K562 (cell line): ENCODE results near the gene CRYBB1. TPM values are rescaled to one million over a fixed set of nuclear protein-coding genes. Genes with fewer than 3 reads are reported as not detected.

ENCODE experiments used
- BRCA1 ChIP-seq, 2 experiments: fragments of 450-650 bp in 1 of 2; sonication (generic) in 1 of 2; formaldehyde crosslinking in 1 of 2; IDR thresholded peaks; 2 replicates each; pipeline versions ENCODE4 v1.5.0 to v1.6.1; 2017 to 2020; ENCODE audit warnings: mild to moderate bottlenecking in 1 of 2, missing genetic modification reagents in 1 of 2
- GATAD2B ChIP-seq: fragments of 450-650 bp; IDR thresholded peaks from 2 replicates; pipeline ENCODE4 v1.6.1; 2017; ENCODE audit warnings: mild to moderate bottlenecking, borderline replicate concordance
- HNRNPL ChIP-seq: fragments of 200-400 bp; formaldehyde crosslinking; IDR thresholded peaks from 2 replicates; pipeline ENCODE4 v1.6.1; 2017; ENCODE audit warnings: low read depth, mild to moderate bottlenecking, low read length
- HSF4 ChIP-seq: fragments of 250-450 bp; sonication (Bioruptor Pico); IDR thresholded peaks from 2 replicates; pipeline ENCODE4 v2.1.2; 2022; ENCODE audit warnings: mild to moderate bottlenecking, moderate library complexity, borderline replicate concordance
- MECOM ChIP-seq: fragments of 250-450 bp; sonication (Bioruptor Pico); IDR thresholded peaks from 2 replicates; pipeline ENCODE4 v1.8.0; 2022; ENCODE audit warnings: inconsistent platforms
- NCOA4 ChIP-seq: fragments of 450-650 bp; IDR thresholded peaks from 2 replicates; pipeline ENCODE4 v1.6.1; 2018; ENCODE audit warnings: mild to moderate bottlenecking; ENCODE audit not compliant: partially characterized antibody
- NR2F6 ChIP-seq: fragments of 450-650 bp; formaldehyde crosslinking; IDR thresholded peaks from 2 replicates; pipeline ENCODE4 v1.4.0; 2020; ENCODE audit warnings: mild to moderate bottlenecking
- RAD21 ChIP-seq, 2 experiments: fragments of 250-450 bp in 1 of 2; fragments of 450-650 bp in 1 of 2; sonication (Bioruptor Pico) in 1 of 2; formaldehyde crosslinking in 1 of 2; IDR thresholded peaks in 1 of 2; conservative IDR thresholded peaks in 1 of 2; 2 replicates each; pipeline versions ENCODE4 v1.4.0 to v1.8.0; 2020 to 2022; ENCODE audit warnings: mild to moderate bottlenecking in 2 of 2, moderate library complexity in 1 of 2
- SRF ChIP-seq, 2 experiments: fragments of 250-450, 450-650 bp in 1 of 2; sonication (Bioruptor Pico) in 1 of 2; sonication (generic) in 1 of 2; formaldehyde crosslinking; IDR thresholded peaks; 2 replicates each; pipeline versions ENCODE4 v1.5.0 to v1.5.1; 2020 to 2022; ENCODE audit warnings: mild to moderate bottlenecking in 1 of 2, missing genetic modification reagents in 1 of 2
- ZFPM2 ChIP-seq: fragments of 250-450 bp; sonication (Bioruptor Pico); IDR thresholded peaks from 2 replicates; pipeline ENCODE4 v1.5.1; 2022; ENCODE audit warnings: mild to moderate bottlenecking
- ZNF561 ChIP-seq: fragments of 450-650 bp; formaldehyde crosslinking; conservative IDR thresholded peaks from 2 replicates; pipeline ENCODE4 v1.4.0; 2020; ENCODE audit warnings: mild to moderate bottlenecking, moderate library complexity
- ZNF830 ChIP-seq: fragments of 250-450 bp; sonication (Bioruptor Pico); IDR thresholded peaks from 2 replicates; pipeline ENCODE4 v1.5.0; 2021; ENCODE audit warnings: mild to moderate bottlenecking
- polyA plus RNA-seq, 8 experiments: library from polyadenylated mRNA; depleted of rRNA in 4 of 8; stranded (reverse) in 5 of 8; unstranded in 3 of 8; fragments of >200 nt; fragmentation: Nextera tagmentation in 2 of 8; fragmentation: Illumina TruSeq in 1 of 8; extraction: Ambion mirVana in 2 of 8; extraction: Trizol in 1 of 8; gene quantifications; 2 replicates each; pipeline versions ENCODE4 v1.2.1 to v1.2.3, GENCODE V29; 2011 to 2014; ENCODE audit warnings: inconsistent platforms in 1 of 8, missing spikeins in 1 of 8
- total RNA-seq, 7 experiments: library from RNA; depleted of rRNA in 6 of 7; stranded (reverse); fragments of >200 nt in 6 of 7; fragmentation: Illumina TruSeq in 2 of 7; extraction: Trizol in 2 of 7; gene quantifications; 2 replicates each; pipeline versions ENCODE4 v1.2.1 to v1.2.3, GENCODE V29; 2011 to 2021; ENCODE audit warnings: low replicate concordance in 1 of 7
- TF ChIP-seq, protein P1 (sequence below): fragments of 450-650 bp; formaldehyde crosslinking; IDR thresholded peaks from 2 replicates; pipeline ENCODE4 v1.4.0; 2020; ENCODE audit warnings: mild to moderate bottlenecking, moderate library complexity
- TF ChIP-seq, protein P2 (sequence below), 2 experiments: IDR thresholded peaks; 2 replicates each; pipeline ENCODE4 v1.6.1; 2011; ENCODE audit warnings: borderline replicate concordance in 1 of 2, control low read depth in 1 of 2, low read depth in 1 of 2, low read length in 1 of 2, mild to moderate bottlenecking in 1 of 2, mixed read lengths in 1 of 2, moderate library complexity in 1 of 2; ENCODE audit not compliant: insufficient read depth in 1 of 2, insufficient read length in 1 of 2, poor library complexity in 1 of 2, severe bottlenecking in 1 of 2; ENCODE audit errors: extremely low read depth in 1 of 2
- TF ChIP-seq, protein P3 (sequence below): fragments of 250-450 bp; sonication (Bioruptor Pico); IDR thresholded peaks from 2 replicates; pipeline ENCODE4 v1.4.0; 2020; ENCODE audit warnings: mild to moderate bottlenecking, moderate library complexity, borderline replicate concordance
- TF ChIP-seq, protein P4 (sequence below): IDR thresholded peaks from 2 replicates; pipeline ENCODE4 v1.6.1; 2016; ENCODE audit warnings: missing genetic modification characterization, missing compliant biosample characterization
- TF ChIP-seq, protein P5 (sequence below), 2 experiments: fragments of 450-650 bp; IDR thresholded peaks; 2 replicates each; pipeline ENCODE4 v1.6.1; 2016

CRYBB1 gene
- total and polyA plus RNA-seq, 9 of the 15 experiments (the other 6 are each of a cell fraction or from before 2014, with no cell fraction given), result 0.16 to 0.45 (median 0.33) TPM; not detected in 2

DNA sequence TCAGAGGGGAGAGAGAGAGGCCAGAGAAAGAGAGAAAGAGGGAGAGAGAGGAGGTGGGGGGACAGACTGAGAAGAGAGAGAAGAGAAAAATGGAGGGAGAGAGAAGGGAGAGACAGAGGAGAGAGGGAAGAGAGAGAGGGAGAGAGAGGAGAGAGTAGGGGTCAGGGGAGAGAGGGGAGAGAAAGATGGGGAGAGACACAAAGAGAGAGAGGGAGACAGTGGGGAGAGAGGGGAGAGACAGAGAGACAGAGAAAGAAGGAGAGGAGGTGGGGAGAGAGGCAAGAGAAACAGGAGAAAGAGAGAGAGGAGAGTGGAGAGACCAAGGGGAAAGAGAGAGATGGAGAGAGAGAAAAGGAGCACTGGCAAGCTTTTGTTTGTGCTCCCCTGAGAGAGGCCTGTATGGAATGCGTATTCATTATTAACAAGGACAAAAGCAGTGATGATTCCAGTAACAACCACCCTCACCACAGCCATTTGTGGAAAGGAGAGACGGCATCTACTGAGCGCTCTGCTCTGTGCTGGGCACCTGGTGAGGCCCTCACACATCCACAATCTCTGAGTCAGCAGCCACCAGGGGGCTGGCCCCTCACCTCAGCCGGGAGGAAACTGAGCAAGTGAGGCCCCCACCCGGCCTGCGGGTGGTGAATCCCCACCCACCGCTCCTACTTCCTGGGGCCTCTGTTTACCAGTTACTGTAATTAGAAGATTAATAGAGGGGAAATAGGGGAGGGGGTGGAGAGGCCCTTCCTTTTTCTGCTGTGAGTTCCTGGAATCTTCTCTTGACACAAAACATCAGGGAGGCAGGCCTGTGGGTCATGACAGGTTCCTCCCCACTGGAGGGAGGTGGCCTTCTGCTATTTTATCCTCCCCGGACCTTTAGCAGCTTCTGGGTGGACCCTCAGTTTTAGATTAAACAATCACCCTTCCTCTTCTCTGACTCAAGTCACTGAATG lies 24.9 kb upstream of the CRYBB1 start (continued):
- TF ChIP-seq, protein P1, sequence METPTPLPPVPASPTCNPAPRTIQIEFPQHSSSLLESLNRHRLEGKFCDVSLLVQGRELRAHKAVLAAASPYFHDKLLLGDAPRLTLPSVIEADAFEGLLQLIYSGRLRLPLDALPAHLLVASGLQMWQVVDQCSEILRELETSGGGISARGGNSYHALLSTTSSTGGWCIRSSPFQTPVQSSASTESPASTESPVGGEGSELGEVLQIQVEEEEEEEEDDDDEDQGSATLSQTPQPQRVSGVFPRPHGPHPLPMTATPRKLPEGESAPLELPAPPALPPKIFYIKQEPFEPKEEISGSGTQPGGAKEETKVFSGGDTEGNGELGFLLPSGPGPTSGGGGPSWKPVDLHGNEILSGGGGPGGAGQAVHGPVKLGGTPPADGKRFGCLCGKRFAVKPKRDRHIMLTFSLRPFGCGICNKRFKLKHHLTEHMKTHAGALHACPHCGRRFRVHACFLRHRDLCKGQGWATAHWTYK (CRISPR knock-in tag), result no peak
- TF ChIP-seq GATAD2B (no peak), HNRNPL (no peak), SRF (CRISPR knock-in tag; IDR thresholded peaks at IDR 0.05) (no peak; a peak in 1 of 4 replicates), NCOA4 (no peak), BRCA1 (IDR thresholded peaks at IDR 0.05) (no peak), BRCA1 (CRISPR knock-in tag; IDR thresholded peaks at IDR 0.05) (no peak), HSF4 (CRISPR knock-in tag) (no peak), RAD21 (CRISPR knock-in tag; conservative IDR thresholded peaks at IDR 0.05 in 1 of 2, IDR thresholded peaks at IDR 0.05 in 1 of 2) (peak in 1 of 2 experiments; percentile 43; a peak in 2 of 4 replicates), ZNF830 (CRISPR knock-in tag) (no peak), NR2F6 (CRISPR knock-in tag) (no peak), MECOM (CRISPR knock-in tag) (no peak), ZNF561 (no peak), ZFPM2 (no peak)
- TF ChIP-seq, protein P2, sequence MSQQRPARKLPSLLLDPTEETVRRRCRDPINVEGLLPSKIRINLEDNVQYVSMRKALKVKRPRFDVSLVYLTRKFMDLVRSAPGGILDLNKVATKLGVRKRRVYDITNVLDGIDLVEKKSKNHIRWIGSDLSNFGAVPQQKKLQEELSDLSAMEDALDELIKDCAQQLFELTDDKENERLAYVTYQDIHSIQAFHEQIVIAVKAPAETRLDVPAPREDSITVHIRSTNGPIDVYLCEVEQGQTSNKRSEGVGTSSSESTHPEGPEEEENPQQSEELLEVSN (IDR thresholded peaks at IDR 0.05; ENCODE audit: borderline replicate concordance in 1 of 2, extremely low read depth in 1 of 2, insufficient read depth in 1 of 2, insufficient read length in 1 of 2, low read depth in 1 of 2, low read length in 1 of 2, poor library complexity in 1 of 2, severe bottlenecking in 1 of 2), result no peak
- TF ChIP-seq, protein P3, sequence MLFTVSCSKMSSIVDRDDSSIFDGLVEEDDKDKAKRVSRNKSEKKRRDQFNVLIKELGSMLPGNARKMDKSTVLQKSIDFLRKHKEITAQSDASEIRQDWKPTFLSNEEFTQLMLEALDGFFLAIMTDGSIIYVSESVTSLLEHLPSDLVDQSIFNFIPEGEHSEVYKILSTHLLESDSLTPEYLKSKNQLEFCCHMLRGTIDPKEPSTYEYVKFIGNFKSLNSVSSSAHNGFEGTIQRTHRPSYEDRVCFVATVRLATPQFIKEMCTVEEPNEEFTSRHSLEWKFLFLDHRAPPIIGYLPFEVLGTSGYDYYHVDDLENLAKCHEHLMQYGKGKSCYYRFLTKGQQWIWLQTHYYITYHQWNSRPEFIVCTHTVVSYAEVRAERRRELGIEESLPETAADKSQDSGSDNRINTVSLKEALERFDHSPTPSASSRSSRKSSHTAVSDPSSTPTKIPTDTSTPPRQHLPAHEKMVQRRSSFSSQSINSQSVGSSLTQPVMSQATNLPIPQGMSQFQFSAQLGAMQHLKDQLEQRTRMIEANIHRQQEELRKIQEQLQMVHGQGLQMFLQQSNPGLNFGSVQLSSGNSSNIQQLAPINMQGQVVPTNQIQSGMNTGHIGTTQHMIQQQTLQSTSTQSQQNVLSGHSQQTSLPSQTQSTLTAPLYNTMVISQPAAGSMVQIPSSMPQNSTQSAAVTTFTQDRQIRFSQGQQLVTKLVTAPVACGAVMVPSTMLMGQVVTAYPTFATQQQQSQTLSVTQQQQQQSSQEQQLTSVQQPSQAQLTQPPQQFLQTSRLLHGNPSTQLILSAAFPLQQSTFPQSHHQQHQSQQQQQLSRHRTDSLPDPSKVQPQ (CRISPR knock-in tag), result no peak
- TF ChIP-seq, protein P4, sequence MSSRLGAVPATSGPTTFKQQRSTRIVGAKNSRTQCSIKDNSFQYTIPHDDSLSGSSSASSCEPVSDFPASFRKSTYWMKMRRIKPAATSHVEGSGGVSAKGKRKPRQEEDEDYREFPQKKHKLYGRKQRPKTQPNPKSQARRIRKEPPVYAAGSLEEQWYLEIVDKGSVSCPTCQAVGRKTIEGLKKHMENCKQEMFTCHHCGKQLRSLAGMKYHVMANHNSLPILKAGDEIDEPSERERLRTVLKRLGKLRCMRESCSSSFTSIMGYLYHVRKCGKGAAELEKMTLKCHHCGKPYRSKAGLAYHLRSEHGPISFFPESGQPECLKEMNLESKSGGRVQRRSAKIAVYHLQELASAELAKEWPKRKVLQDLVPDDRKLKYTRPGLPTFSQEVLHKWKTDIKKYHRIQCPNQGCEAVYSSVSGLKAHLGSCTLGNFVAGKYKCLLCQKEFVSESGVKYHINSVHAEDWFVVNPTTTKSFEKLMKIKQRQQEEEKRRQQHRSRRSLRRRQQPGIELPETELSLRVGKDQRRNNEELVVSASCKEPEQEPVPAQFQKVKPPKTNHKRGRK, result peak; percentile 95
- TF ChIP-seq, protein P5, sequence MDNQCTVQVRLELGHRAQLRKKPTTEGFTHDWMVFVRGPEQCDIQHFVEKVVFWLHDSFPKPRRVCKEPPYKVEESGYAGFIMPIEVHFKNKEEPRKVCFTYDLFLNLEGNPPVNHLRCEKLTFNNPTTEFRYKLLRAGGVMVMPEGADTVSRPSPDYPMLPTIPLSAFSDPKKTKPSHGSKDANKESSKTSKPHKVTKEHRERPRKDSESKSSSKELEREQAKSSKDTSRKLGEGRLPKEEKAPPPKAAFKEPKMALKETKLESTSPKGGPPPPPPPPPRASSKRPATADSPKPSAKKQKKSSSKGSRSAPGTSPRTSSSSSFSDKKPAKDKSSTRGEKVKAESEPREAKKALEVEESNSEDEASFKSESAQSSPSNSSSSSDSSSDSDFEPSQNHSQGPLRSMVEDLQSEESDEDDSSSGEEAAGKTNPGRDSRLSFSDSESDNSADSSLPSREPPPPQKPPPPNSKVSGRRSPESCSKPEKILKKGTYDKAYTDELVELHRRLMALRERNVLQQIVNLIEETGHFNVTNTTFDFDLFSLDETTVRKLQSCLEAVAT (IDR thresholded peaks at IDR 0.05), result peak; percentile 70 to 85; a peak in 3 of 4 replicates
